Measurements from ENCODE around the gene IQSEC1. TPM values are rescaled to one million over a fixed set of nuclear protein-coding genes. Genes with fewer than 3 reads are reported as not detected.

The IQSEC1 gene
- polyA plus RNA-seq, 1 experiment = 3.6 TPM

GRCh38 chr3:13096356-13096755 is 23.1 kb upstream of the IQSEC1 start:
- H3K27me3 ChIP-seq (ENCODE audit: control insufficient read depth, insufficient read depth, low read length) = peaks cover 10% of the 10 kb centered on the region
- CTCF ChIA-PET = no interaction called here
- TF ChIP-seq CTCF (IDR thresholded peaks at IDR 0.05; ENCODE audit: low read depth, low read length) = no peak
- no peak for DNase-seq (ENCODE audit: low read depth, low spot score)
- no peaks in the 10 kb centered on the region for H3K9me3 ChIP-seq (ENCODE audit: control insufficient read depth, insufficient read depth, low read length)
- POLR2A ChIA-PET = no interaction called here
- no peak overlapping the region for H3K4me3 ChIP-seq (ENCODE audit: low read depth, low read length)
- no peak overlapping the region for H3K27ac ChIP-seq (ENCODE audit: low read depth, low read length)

- no peak for TF ChIP-seq CTCF (IDR thresholded peaks at IDR 0.05; ENCODE audit: low read depth, low read length)
- ChIA-PET CTCF (interaction anchor here (1.8 kb wide), 1 partner anchor 358 kb away, joined by 4 read pairs; no protein-coding TSS in a partner anchor), POLR2A (no interaction called here)
- Histone ChIP-seq H3K9me3 (ENCODE audit: control insufficient read depth, insufficient read depth, low read length) (no peaks in the 10 kb centered on the region), H3K4me3 (ENCODE audit: low read depth, low read length) (no peak overlapping the region), H3K27me3 (ENCODE audit: control insufficient read depth, insufficient read depth, low read length) (peaks cover 10% of the 10 kb centered on the region), H3K27ac (ENCODE audit: low read depth, low read length) (no peak overlapping the region)
- DNase-seq (ENCODE audit: low read depth, low spot score) = no peak
Observed at GRCh38 chr3:13095408-13095937, 22.2 kb upstream of the IQSEC1 start.

- Histone ChIP-seq H3K27ac (ENCODE audit: low read depth, low read length) (no peak overlapping the region), H3K27me3 (ENCODE audit: control insufficient read depth, insufficient read depth, low read length) (peaks cover 9% of the 10 kb centered on the region), H3K9me3 (ENCODE audit: control insufficient read depth, insufficient read depth, low read length) (no peaks in the 10 kb centered on the region), H3K4me3 (ENCODE audit: low read depth, low read length) (no peak overlapping the region)
- no peak for DNase-seq (ENCODE audit: low read depth, low spot score)
- CTCF ChIA-PET = interaction anchor here (2.2 to 4.4 kb wide), 4 partner anchors 9 to 558 kb away, joined by 16 to 136 read pairs (median 18); no protein-coding TSS in a partner anchor
- POLR2A ChIA-PET = no interaction called here
- TF ChIP-seq CTCF (IDR thresholded peaks at IDR 0.05; ENCODE audit: low read depth, low read length) = no peak
Observed at GRCh38 chr3:13093687-13094086, 20.5 kb upstream of the IQSEC1 start.

DNA sequence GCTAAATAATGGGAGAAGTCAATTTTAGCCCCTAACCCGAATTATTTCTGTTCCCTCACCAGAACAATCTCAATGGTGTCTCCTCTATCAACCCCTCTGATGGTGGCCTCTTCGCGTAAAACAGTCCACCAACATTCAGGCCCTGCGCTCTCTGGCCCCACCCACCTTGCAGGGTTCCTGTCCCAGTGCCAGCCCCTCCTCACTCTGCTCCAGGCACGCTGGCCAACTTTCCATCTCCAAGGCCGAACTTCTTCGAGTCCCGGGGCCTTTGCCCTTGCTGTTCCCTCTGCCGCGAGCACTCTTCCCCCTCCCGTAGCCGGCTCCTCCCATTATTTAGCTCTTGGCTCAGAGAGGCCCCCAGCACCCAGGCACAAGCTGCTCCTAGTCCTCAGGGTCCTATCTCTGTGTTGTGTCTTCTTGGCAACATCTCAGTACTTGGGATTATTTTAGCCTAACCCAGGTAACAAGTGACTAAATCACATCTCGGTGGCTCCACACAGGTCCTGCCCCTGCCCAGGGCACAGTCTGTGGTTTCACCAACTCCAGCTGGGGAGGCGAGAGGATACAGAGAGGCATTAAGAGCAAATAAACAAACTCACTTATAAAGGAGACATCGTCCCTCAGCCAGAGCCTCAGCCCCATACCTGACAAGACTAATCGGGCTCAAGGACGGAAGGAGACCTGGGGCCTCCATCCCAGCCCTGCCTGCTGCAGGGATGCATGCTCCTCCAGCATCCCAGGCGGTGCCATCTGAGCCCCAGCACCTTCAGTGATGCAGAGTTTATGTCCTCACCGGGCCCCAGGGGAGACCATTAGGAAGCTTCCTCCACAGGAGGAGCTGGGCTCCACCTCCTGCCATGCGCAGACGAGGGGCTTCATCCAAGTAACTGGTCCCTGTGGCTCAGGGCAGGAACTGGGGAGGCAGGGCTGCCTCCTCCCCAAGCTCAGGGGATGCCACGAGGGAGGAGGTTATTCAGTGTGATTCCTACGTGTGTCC is 19.7 kb upstream of the IQSEC1 start:
- no peak overlapping the region for H3K27ac ChIP-seq (ENCODE audit: low read depth, low read length)
- peaks cover 9% of the 10 kb centered on the region for H3K27me3 ChIP-seq (ENCODE audit: control insufficient read depth, insufficient read depth, low read length)
- TF ChIP-seq CTCF (IDR thresholded peaks at IDR 0.05; ENCODE audit: low read depth, low read length) = no peak
- no peak for DNase-seq (ENCODE audit: low read depth, low spot score)
- CTCF ChIA-PET = interaction anchor here (0.5 to 4.4 kb wide), 33 partner anchors 8 to 559 kb away, joined by 3 to 136 read pairs (median 4); partner anchors contain the start of gene HDAC11
- no peaks in the 10 kb centered on the region for H3K9me3 ChIP-seq (ENCODE audit: control insufficient read depth, insufficient read depth, low read length)
- POLR2A ChIA-PET = interaction anchor here (0.6 kb wide), 1 partner anchor 362 kb away, joined by 5 read pairs; no protein-coding TSS in a partner anchor
- H3K4me3 ChIP-seq (ENCODE audit: low read depth, low read length) = no peak overlapping the region

Measured in AG04450 (cell line).